Smooth muscle cell (in vitro differentiated cells): ENCODE measurements around the gene PRKAG2. TPM values are rescaled to one million over a fixed set of nuclear protein-coding genes. Genes with fewer than 3 reads are reported as not detected.

Experiments used
- DNase-seq: peaks from one replicate; lab custom pipeline; 2025; ENCODE audit not compliant: unreplicated experiment; lab: John Stamatoyannopoulos, UW
- H2AFZ ChIP-seq: fragments of 200-600 bp; sonication (generic); 2 replicates; pipeline ENCODE4 v1.6.0; 2016; ENCODE audit warnings: antibody characterized with exemption, low read depth, mild to moderate bottlenecking
- H3F3A ChIP-seq: fragments of 200-600 bp; sonication (generic); 2 replicates; pipeline ENCODE4 v1.6.0; 2017; ENCODE audit warnings: antibody characterized with exemption, low read depth
- H3K27ac ChIP-seq: fragments of 200-600 bp; sonication (generic); 2 replicates; pipeline ENCODE4 v1.5.1; 2016; ENCODE audit warnings: low read depth, mild to moderate bottlenecking
- H3K27me3 ChIP-seq: fragments of 200-600 bp; sonication (generic); 2 replicates; pipeline ENCODE4 v1.6.1; 2016; ENCODE audit warnings: low read depth, mild to moderate bottlenecking
- H3K36me3 ChIP-seq: fragments of 200-600 bp; sonication (generic); 2 replicates; pipeline ENCODE4 v1.5.1; 2016; ENCODE audit warnings: low read depth
- H3K4me1 ChIP-seq: fragments of 200-600 bp; sonication (generic); 2 replicates; pipeline ENCODE4 v1.5.1; 2016; ENCODE audit warnings: low read depth
- H3K4me2 ChIP-seq: fragments of 200-600 bp; sonication (generic); 2 replicates; pipeline ENCODE4 v1.6.0; 2016; ENCODE audit warnings: mild to moderate bottlenecking
- H3K4me3 ChIP-seq: fragments of 200-600 bp; sonication (generic); 2 replicates; pipeline ENCODE4 v1.5.1; 2016; ENCODE audit warnings: mild to moderate bottlenecking
- H3K79me2 ChIP-seq: fragments of 200-600 bp; sonication (generic); 2 replicates; pipeline ENCODE4 v1.6.0; 2016; ENCODE audit warnings: low read depth, mild to moderate bottlenecking
- H3K9ac ChIP-seq: fragments of 200-600 bp; sonication (generic); 2 replicates; pipeline ENCODE4 v1.6.0; 2016; ENCODE audit warnings: low read depth
- H3K9me3 ChIP-seq: fragments of 200-600 bp; sonication (generic); replicated peaks from 2 replicates; pipeline ENCODE4 v1.5.1; 2016; ENCODE audit warnings: low read depth
- H4K20me1 ChIP-seq: fragments of 200-600 bp; sonication (generic); 2 replicates; pipeline ENCODE4 v1.6.0; 2016; ENCODE audit warnings: low read depth
- CTCF ChIP-seq: fragments of 200-600 bp; sonication (generic); IDR thresholded peaks from 2 replicates; pipeline ENCODE4 v1.5.1; 2017; ENCODE audit warnings: borderline replicate concordance, mild to moderate bottlenecking, antibody characterized with exemption; ENCODE audit not compliant: insufficient read depth, poor library complexity, severe bottlenecking
- WGBS: methylation state at CpG from one replicate; pipeline ENCODE4 v1.1.7; 2016; ENCODE audit warnings: low lambda C conversion rate; 5-methylcytosine and 5-hydroxymethylcytosine counted together
- polyA plus RNA-seq: library from polyadenylated mRNA; unstranded; fragments of >200 nt; fragmentation: Nextera tagmentation; extraction: Ambion mirVana; gene quantifications from 2 replicates; pipeline ENCODE4 v1.2.1, GENCODE V29; 2016
- total RNA-seq: library from RNA; depleted of rRNA; stranded (reverse); fragments of >200 nt; gene quantifications from 2 replicates; pipeline ENCODE4 v1.2.3, GENCODE V29; 2014

PRKAG2 gene
- total and polyA plus RNA-seq, 2 experiments from 2014 or later = 3.5 to 3.9 TPM

DNA sequence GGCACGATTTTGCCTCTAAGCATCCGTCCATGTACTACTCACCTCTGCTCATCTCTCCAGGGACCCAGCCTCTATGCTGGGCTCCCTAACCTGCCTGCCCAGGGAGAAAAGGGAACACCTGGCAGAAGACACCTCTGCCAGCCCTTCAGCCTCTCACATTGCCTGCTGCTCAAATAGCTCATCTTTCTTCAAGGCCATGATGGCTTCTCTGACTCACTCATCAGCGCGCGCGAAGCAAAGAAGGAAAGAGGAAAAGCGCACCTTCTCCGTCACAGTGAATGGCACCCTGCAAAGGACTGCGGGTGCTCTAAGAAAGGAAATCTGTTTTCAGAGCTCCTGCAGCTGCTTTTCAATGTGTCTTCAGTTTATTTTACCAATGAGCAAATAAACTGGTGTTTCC is 174.0 kb downstream of the PRKAG2 start:
- Histone ChIP-seq H3K36me3 (no peaks in the 10 kb centered on the region), H3K4me2 (no peak overlapping the region), H3K4me1 (peaks cover 10% of the 10 kb centered on the region), H3K27ac (no peak overlapping the region), H3K79me2 (no peaks in the 10 kb centered on the region), H2AFZ (no peak overlapping the region), H3K9ac (no peak overlapping the region), H3K27me3 (no peaks in the 10 kb centered on the region), H3K9me3 (no peaks in the 10 kb centered on the region), H3K4me3 (no peak overlapping the region), H3F3A (peaks cover 9% of the 10 kb centered on the region), H4K20me1 (no peaks in the 10 kb centered on the region)
- no peak for DNase-seq
- 97% methylated on average over 9 of the region's 9 CpGs for WGBS
- TF ChIP-seq CTCF = no peak

GRCh38 chr7:151700586-151701165 is 176.2 kb downstream of the PRKAG2 start:
- 71% methylated on average over 13 of the region's 13 CpGs for WGBS
- H3K36me3 ChIP-seq = no peaks in the 10 kb centered on the region
- DNase-seq = no peak
- no peak for TF ChIP-seq CTCF
- no peak overlapping the region for H3K4me3 ChIP-seq
- no peak overlapping the region for H2AFZ ChIP-seq
- H3F3A ChIP-seq = peaks cover 9% of the 10 kb centered on the region
- no peaks in the 10 kb centered on the region for H3K9me3 ChIP-seq
- no peaks in the 10 kb centered on the region for H4K20me1 ChIP-seq
- H3K79me2 ChIP-seq = no peaks in the 10 kb centered on the region
- peaks cover 12% of the 10 kb centered on the region for H3K4me1 ChIP-seq
- no peak overlapping the region for H3K9ac ChIP-seq
- no peak overlapping the region for H3K4me2 ChIP-seq
- H3K27ac ChIP-seq = no peak overlapping the region
- no peaks in the 10 kb centered on the region for H3K27me3 ChIP-seq

- Histone ChIP-seq H4K20me1 (no peaks in the 10 kb centered on the region), H3K4me1 (peaks cover 4% of the 10 kb centered on the region), H3K4me2 (no peak overlapping the region), H3K36me3 (no peaks in the 10 kb centered on the region), H3K79me2 (no peaks in the 10 kb centered on the region), H3K27ac (no peak overlapping the region), H3F3A (peaks cover 8% of the 10 kb centered on the region), H3K9ac (no peak overlapping the region), H2AFZ (no peak overlapping the region), H3K27me3 (no peaks in the 10 kb centered on the region), H3K4me3 (no peak overlapping the region), H3K9me3 (no peaks in the 10 kb centered on the region)
- no peak for TF ChIP-seq CTCF
- DNase-seq = no peak
- 85% methylated on average over 10 of the region's 10 CpGs for WGBS
Measured at GRCh38 chr7:151699928-151700319, 177.0 kb downstream of the PRKAG2 start.
